HepG2 (cell line): Measurements from ENCODE around the gene TAS1R1. TPM values are rescaled to one million over a fixed set of nuclear protein-coding genes. Genes with fewer than 3 reads are reported as not detected.

Experiments used
- ARID4A ChIP-seq: sonication (generic); formaldehyde crosslinking; IDR thresholded peaks from 2 replicates; pipeline ENCODE4 v1.5.0; 2020; ENCODE audit warnings: mild to moderate bottlenecking, missing genetic modification reagents, borderline replicate concordance
- ERF ChIP-seq: IDR thresholded peaks from 2 replicates; pipeline ENCODE4 v1.6.1; 2018; ENCODE audit warnings: missing biosample characterization, missing genetic modification reagents
- HOXD1 ChIP-seq: sonication (generic); formaldehyde crosslinking; IDR thresholded peaks from 2 replicates; pipeline ENCODE4 v1.5.0; 2020; ENCODE audit warnings: missing genetic modification reagents
- MAFF ChIP-seq: IDR thresholded peaks from 2 replicates; pipeline ENCODE4 v1.6.1; 2011; ENCODE audit warnings: low read depth, low read length, improper control_type of control experiment
- NFIC ChIP-seq: IDR thresholded peaks from 2 replicates; pipeline ENCODE4 v1.6.1; 2012; ENCODE audit warnings: mild to moderate bottlenecking, low read length, inconsistent platforms
- NFKB2 ChIP-seq: sonication (generic); formaldehyde crosslinking; IDR thresholded peaks from 2 replicates; pipeline ENCODE4 v1.4.0; 2020; ENCODE audit warnings: missing genetic modification reagents, borderline replicate concordance
- PHF21A ChIP-seq: sonication (generic); formaldehyde crosslinking; IDR thresholded peaks from 2 replicates; pipeline ENCODE4 v1.5.0; 2020; ENCODE audit warnings: mild to moderate bottlenecking, missing genetic modification reagents
- POGK ChIP-seq: sonication (generic); formaldehyde crosslinking; conservative IDR thresholded peaks from 2 replicates; pipeline ENCODE4 v1.8.0; 2022; ENCODE audit warnings: mild to moderate bottlenecking, moderate library complexity, missing genetic modification reagents
- RARA ChIP-seq: IDR thresholded peaks from 2 replicates; pipeline ENCODE4 v1.6.1; 2016; ENCODE audit warnings: missing genetic modification reagents, missing compliant biosample characterization
- RFXAP ChIP-seq: sonication (generic); formaldehyde crosslinking; IDR thresholded peaks from 2 replicates; pipeline ENCODE4 v1.4.0; 2020; ENCODE audit warnings: missing genetic modification reagents, borderline replicate concordance
- USF2 ChIP-seq, 2 experiments: sonication (generic) in 1 of 2; formaldehyde crosslinking in 1 of 2; IDR thresholded peaks; 2 replicates each; pipeline versions ENCODE4 v1.5.1 to v1.6.1; 2011 to 2020; ENCODE audit warnings: borderline replicate concordance in 1 of 2, low read depth in 1 of 2, low read length in 1 of 2, mild to moderate bottlenecking in 1 of 2, missing genetic modification reagents in 1 of 2, moderate library complexity in 1 of 2
- ZBTB42 ChIP-seq: sonication (generic); formaldehyde crosslinking; IDR thresholded peaks from 2 replicates; pipeline ENCODE4 v1.5.0; 2020; ENCODE audit warnings: mild to moderate bottlenecking, missing genetic modification reagents
- ZNF331 ChIP-seq: sonication (generic); formaldehyde crosslinking; IDR thresholded peaks from 2 replicates; pipeline ENCODE4 v1.4.0; 2020; ENCODE audit warnings: missing genetic modification reagents
- ZNF484 ChIP-seq: sonication (generic); formaldehyde crosslinking; IDR thresholded peaks from 2 replicates; pipeline ENCODE4 v1.5.1; 2020; ENCODE audit warnings: mild to moderate bottlenecking, low read depth, missing genetic modification reagents, borderline replicate concordance
- ZNF660 ChIP-seq: sonication (generic); formaldehyde crosslinking; IDR thresholded peaks from 2 replicates; pipeline ENCODE4 v1.5.1; 2020; ENCODE audit warnings: mild to moderate bottlenecking, low read depth, missing genetic modification reagents, borderline replicate concordance
- polyA plus RNA-seq, 8 experiments: library from polyadenylated mRNA; depleted of rRNA in 3 of 8; stranded (reverse) in 7 of 8; unstranded in 1 of 8; fragments of >200 nt; fragmentation: Illumina TruSeq in 4 of 8; extraction: Trizol in 4 of 8; gene quantifications; 2 replicates each; pipeline versions ENCODE4 v1.2.1 to v1.2.3, GENCODE V29; 2011 to 2016; ENCODE audit warnings: low read depth in 4 of 8, missing spikeins in 1 of 8, mixed read lengths in 1 of 8; ENCODE audit not compliant: insufficient read depth in 1 of 8
- total RNA-seq, 5 experiments: library from RNA; depleted of rRNA; stranded (reverse); fragments of >200 nt; fragmentation: Illumina TruSeq; extraction: Trizol; gene quantifications; 2 replicates each; pipeline ENCODE4 v1.2.3, GENCODE V29; 2016; ENCODE audit warnings: low read depth in 1 of 5
- TF ChIP-seq, protein P1 (sequence below): sonication (generic); formaldehyde crosslinking; IDR thresholded peaks from 2 replicates; pipeline ENCODE4 v1.5.1; 2020; ENCODE audit warnings: mild to moderate bottlenecking, missing genetic modification reagents, moderate library complexity

TAS1R1 gene
- total and polyA plus RNA-seq, 2 of the 13 experiments (the other 11 are each of a cell fraction or from before 2014, with no cell fraction given): 1.4 to 1.6 TPM

GRCh38 chr1:6603915-6604558, 48.9 kb downstream of the TAS1R1 start (continued):
- TF ChIP-seq ARID4A (CRISPR knock-in tag): peak; percentile 68; the same call in 1 of the 2 replicates
- peak; percentile 64 for TF ChIP-seq POGK (CRISPR knock-in tag)
- TF ChIP-seq ZNF331 (CRISPR knock-in tag): peak; percentile 85
- TF ChIP-seq ZNF484: no peak
- peak; percentile 74; the same call in 1 of the 2 replicates for TF ChIP-seq NFKB2
- TF ChIP-seq PHF21A (CRISPR knock-in tag): peak; percentile 85
- peak; percentile 43; the same call in 1 of the 2 replicates for TF ChIP-seq RFXAP (CRISPR knock-in tag)
- TF ChIP-seq MAFF: peak; percentile 59
- 0 out of 2 replicates have a peak, but pooled peaks have one; percentile 9 for TF ChIP-seq USF2 (IDR thresholded peaks at IDR 0.05; ENCODE audit: low read depth, low read length)
- TF ChIP-seq USF2 (CRISPR knock-in tag; IDR thresholded peaks at IDR 0.05; ENCODE audit: borderline replicate concordance): peak; percentile 22; the same call in 1 of the 2 replicates
- 0 out of 2 replicates have a peak, but pooled peaks have one; percentile 65 for TF ChIP-seq ZBTB42
- peak; percentile 81 for TF ChIP-seq ERF (CRISPR knock-in tag)
- TF ChIP-seq ZNF660 (CRISPR knock-in tag): no peak
- TF ChIP-seq, protein P1, sequence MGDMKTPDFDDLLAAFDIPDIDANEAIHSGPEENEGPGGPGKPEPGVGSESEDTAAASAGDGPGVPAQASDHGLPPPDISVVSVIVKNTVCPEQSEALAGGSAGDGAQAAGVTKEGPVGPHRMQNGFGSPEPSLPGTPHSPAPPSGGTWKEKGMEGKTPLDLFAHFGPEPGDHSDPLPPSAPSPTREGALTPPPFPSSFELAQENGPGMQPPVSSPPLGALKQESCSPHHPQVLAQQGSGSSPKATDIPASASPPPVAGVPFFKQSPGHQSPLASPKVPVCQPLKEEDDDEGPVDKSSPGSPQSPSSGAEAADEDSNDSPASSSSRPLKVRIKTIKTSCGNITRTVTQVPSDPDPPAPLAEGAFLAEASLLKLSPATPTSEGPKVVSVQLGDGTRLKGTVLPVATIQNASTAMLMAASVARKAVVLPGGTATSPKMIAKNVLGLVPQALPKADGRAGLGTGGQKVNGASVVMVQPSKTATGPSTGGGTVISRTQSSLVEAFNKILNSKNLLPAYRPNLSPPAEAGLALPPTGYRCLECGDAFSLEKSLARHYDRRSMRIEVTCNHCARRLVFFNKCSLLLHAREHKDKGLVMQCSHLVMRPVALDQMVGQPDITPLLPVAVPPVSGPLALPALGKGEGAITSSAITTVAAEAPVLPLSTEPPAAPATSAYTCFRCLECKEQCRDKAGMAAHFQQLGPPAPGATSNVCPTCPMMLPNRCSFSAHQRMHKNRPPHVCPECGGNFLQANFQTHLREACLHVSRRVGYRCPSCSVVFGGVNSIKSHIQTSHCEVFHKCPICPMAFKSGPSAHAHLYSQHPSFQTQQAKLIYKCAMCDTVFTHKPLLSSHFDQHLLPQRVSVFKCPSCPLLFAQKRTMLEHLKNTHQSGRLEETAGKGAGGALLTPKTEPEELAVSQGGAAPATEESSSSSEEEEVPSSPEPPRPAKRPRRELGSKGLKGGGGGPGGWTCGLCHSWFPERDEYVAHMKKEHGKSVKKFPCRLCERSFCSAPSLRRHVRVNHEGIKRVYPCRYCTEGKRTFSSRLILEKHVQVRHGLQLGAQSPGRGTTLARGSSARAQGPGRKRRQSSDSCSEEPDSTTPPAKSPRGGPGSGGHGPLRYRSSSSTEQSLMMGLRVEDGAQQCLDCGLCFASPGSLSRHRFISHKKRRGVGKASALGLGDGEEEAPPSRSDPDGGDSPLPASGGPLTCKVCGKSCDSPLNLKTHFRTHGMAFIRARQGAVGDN (CRISPR knock-in tag): peak; percentile 93
- no peak for TF ChIP-seq HOXD1 (CRISPR knock-in tag)
- peak; percentile 72 for TF ChIP-seq RARA (CRISPR knock-in tag)
- 0 out of 2 replicates have a peak, but pooled peaks have one; percentile 31 for TF ChIP-seq NFIC
